Measurements from ENCODE around the gene SFMBT2.
"Not testable (repeated sequence)": the region's sequence is repeated elsewhere in the genome, so short reads cannot be mapped to it uniquely, and the experiment has no call there.

Gene SFMBT2

DNA sequence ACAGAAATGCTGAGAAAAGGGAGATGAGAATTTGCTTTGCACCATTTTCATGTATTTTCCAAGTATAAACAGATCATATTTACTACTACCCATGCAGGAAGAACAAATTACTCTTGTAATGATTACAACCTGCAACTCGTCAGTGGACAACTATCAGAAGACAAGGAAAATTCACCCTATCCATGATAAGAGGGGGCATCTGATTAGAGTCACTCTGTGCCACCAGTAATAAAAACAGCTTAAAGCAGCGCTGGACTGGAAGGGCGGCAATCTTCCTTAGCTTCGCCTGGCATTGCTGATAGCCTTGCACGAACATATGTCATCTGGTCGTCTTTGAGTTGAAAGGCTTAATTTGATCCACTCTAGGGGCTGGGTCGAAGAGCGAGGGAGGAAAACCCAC, 162.7 kb downstream of the SFMBT2 start:
- intact Hi-C loops (cut with DNase I) = no loop called here
- DNase-seq = no peak

GRCh38 chr10:7245505-7245904, 165.3 kb downstream of the SFMBT2 start:
- DNase-seq = no peak
- intact Hi-C loops (cut with DNase I) = no loop called here

DNA sequence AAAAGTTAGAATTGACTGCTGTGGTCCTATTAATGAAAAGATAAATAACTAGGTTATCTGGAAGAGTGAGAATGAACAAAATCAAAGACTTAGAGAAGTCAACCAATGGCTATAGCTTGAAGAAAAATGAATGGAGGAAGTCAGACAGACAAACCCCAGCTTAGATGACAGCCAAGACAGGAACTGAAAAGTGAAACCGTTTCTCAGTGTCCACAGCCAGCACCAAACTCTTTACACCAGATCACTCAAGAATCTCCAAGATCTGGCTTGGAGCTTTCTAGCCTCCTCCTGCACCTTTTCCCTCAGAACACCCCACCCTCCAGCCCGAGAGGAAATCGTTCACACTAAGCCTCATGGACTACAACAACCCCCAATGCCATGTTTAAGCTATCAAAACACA, 167.0 kb downstream of the SFMBT2 start:
- no peak for DNase-seq
- intact Hi-C loops (cut with DNase I) = no loop called here

GRCh38 chr10:7243139-7243538, 167.7 kb downstream of the SFMBT2 start:
- intact Hi-C loops (cut with DNase I) = no loop called here
- DNase-seq = no peak

GRCh38 chr10:7239312-7239985, 171.4 kb downstream of the SFMBT2 start:
- no peak for DNase-seq
- intact Hi-C loops (cut with DNase I) = no loop called here

DNA sequence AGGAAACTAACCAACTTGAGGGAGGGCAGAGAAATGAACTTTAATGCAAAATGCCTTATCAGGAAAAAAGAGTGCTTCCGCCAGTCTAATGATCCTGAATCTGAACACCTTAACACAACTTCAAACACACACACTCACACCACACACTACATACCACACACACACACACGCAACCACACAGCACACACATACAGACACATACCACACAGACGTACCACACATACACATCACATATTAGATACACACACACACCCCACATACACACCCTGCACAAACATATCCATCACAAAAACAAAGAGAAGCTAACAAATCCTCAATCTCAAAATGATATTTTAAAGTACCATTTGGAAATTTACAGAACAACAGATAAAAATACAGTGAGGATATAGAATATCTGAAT, 175.5 kb downstream of the SFMBT2 start:
- no peak for DNase-seq
- intact Hi-C loops (cut with DNase I) = no loop called here

DNA sequence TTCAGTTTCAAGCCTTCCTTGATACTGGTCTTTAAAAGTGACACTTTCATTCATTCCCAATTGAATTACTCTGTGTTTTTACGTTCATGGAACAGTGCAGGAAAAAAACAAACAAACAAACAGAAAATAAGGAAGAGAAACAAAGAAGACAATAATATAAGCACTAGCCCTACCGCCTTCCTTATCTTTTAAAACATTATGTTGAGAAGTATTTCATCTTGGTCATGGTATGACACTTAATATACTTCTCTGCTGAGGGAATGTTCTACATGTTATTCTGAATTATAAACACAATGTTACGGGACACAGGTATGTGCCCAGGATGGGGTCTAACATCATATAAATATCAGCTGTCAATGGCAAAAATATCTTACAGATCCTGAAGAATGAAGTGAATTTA, 176.7 kb downstream of the SFMBT2 start:
- DNase-seq = no peak
- intact Hi-C loops (cut with DNase I) = no loop called here

DNA sequence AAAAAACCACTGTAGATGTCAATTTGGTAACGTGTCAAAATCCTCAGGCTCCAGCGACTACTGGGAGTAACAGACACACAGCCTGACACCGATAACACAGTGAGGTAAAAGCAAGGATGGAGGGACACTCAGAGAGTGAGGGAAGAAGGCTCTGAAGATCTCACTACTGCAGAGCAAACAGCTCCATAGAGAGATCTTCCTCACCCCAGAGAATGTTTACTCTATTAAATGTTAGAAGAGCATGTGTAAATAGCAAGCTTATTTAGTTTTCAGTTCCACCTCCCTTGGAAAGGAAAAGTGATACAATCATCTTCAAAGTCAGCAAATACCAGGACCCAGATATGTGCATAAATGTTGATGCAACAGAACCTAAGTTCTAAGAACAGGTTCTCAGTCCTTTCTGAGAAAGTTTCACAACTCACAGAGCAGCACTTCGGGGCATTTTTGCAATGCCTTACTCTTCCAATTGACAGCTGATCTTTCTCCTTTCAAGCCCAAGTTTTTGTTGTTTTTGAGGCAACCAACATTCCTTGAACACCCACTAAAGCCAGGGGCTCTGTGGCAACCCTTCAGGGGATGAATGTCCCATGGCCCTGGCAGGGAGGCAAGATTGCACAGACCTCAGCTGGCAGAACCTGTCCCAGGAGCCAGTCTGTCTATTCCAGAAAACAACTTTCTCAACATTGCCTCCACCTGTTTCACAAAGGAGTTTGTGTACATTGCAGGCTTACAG, 177.4 kb downstream of the SFMBT2 start:
- intact Hi-C loops (cut with DNase I) = no loop called here
- no peak for DNase-seq

DNA sequence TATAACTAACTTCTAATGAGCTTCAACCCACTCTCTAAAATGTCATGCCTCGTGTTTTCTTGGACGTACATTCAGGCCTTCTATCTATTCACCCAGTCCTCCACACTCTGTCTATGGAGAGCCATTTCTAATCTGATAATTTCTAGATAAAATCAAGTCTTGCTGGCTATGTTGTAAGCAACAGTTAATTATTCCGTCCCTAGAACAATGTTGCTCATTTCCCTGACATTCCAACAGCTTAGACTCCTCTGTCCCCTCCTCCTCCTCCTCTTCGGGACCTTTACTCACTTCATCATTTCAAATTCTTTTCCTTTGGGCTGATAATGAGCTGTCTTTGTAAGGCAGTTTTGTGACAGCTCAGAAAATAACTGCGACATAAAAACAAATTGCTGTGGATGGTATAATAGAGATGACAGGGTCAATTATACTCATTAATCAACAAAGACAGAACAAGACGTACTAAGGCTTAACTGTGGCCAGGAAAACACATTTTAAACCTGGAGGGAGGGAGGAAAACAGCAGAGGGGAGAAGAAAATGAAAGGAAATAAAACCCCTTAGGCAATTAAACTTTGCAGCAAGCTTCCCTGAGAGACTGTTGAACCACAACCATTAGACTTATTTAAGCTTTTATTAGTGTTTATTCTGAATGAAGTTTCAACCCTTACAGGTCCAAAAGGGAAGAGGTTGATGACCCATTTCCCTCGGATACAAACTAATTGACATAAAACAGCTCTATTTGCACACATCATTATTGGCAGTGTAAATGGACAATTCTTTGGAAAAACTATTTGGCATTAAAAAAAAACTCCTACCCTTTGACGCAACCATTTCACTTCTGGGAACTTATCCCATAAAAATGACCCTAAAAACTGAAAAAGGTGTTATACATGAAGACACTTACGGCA, 179.1 kb downstream of the SFMBT2 start:
- intact Hi-C loops (cut with DNase I) = no loop called here

DNA sequence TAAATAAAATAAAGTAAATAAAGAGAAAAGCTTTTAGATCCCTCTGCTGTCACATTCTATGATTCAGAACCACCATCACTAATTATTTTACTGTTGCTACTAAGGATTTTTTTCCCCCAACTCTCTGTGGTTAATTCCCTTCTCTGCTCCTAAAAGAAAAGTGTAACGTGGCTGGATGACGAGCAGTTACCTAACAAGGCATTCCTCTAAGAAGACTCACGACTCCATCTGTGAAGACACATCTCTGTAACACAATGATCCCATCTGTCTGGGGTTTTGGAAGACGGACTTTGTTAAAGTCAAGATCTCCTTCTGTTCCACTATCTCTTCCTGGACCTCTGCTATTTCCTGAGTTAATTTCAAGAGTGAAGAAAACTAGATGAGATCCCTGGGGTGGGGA, 179.9 kb downstream of the SFMBT2 start:
- no peak for DNase-seq
- intact Hi-C loops (cut with DNase I) = no loop called here

More for the DNA sequence above, 179.1 kb downstream of the SFMBT2 start:
- no peak for DNase-seq

DNA sequence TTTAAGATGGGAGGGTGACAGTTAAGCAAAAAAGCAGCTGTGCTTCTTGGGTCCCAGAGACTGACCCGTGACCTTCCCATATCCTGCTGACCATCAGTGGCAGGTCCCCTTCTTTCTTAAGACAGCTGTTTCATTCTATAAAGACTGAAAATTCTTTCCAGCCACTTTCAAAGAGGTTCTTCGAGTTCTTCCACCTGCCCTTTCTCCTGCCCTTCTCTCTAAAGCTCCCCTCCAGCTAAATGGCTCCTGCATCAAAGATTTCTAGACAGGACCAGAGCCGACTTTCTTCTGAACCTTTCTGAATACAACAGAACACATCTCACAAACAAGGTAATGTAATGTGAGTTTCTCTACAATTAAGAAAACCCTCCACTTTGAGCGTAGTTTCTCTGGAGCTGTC, 180.8 kb downstream of the SFMBT2 start:
- intact Hi-C loops (cut with DNase I) = no loop called here
- no peak for DNase-seq

DNA sequence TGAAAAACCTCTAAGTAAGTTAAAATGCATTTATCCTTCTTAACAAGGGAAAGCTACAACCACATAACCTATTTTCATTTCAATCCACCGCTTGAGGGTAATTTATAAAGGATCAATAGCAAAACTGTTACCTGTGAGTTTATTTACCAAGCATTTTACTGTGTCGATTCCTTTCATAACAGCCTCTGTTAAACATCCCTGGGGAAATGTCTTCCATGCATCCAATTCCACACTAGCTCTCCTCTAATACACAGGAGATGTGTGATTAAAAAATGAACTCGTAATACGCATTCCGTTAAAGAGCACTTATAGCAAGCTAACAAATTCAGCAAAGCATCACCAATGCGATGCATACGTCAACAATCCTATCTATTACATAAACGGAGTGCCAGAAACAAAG, 185.7 kb downstream of the SFMBT2 start:
- no peak for DNase-seq

DNA sequence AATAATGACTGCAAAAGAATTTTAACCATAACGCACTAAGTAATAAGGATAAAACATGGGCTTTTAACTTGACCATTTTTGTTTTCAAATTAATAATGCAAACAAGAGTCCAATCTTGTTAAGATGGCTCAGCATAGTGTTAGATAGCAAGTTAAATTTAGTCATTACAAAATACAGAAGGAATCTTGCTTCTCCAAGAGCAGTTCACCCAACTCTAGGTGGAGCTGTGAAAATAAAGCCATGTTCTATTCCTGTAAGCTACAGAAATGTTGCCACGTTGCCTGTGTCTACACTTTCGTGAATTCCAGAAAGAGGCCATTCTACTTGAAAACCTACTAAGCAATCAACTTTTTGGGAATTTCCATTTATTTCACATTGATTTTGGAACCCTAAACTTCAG, 191.9 kb downstream of the SFMBT2 start:
- intact Hi-C loops (cut with DNase I) = no loop called here
- DNase-seq = no peak

More for the DNA sequence above, 185.7 kb downstream of the SFMBT2 start:
- intact Hi-C loops (cut with DNase I) = no loop called here

DNA sequence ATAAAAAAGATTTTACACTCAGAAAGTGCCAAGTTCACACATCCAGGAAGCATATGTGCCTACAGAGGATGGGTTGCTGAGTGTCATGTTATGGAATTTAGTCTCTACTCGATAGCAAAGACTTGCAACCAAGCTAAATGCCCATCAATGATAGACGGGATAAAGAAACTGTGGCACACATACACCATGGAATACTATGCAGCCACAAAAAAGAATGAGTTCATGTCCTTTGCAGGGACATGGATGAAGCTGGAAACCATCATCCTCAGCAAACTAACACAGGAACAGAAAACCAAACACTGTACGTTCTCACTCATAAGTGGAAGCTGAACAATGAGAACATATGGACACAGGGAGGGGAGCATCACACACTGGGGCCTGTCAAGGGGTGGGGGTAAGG, 198.1 kb downstream of the SFMBT2 start:
- intact Hi-C loops (cut with DNase I); DNase-seq: not testable (repeated sequence)

- no peak for DNase-seq
- intact Hi-C loops (cut with DNase I) = no loop called here
Measured at GRCh38 chr10:7211857-7212577, 198.8 kb downstream of the SFMBT2 start.

DNA sequence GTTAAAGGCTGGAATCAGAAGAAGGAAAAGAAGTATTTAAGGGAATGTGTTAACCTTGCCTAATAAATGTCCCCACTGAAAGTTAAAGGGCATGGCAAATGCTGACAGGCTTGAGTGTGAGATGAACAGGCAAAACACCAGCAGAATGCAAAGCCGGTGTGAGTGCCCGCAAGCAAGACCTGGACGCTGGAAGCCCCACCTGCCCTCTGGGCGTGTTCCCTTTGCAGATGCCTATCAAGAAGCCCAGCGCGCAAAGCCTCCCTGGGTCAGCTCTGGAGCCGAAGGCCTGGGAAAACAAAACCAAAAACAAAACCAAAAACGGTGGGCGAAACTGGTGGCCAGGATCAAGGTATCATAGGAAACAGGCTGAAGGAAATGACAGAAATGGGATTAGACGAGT, 200.3 kb downstream of the SFMBT2 start:
- no peak for DNase-seq
- intact Hi-C loops (cut with DNase I) = no loop called here

DNA sequence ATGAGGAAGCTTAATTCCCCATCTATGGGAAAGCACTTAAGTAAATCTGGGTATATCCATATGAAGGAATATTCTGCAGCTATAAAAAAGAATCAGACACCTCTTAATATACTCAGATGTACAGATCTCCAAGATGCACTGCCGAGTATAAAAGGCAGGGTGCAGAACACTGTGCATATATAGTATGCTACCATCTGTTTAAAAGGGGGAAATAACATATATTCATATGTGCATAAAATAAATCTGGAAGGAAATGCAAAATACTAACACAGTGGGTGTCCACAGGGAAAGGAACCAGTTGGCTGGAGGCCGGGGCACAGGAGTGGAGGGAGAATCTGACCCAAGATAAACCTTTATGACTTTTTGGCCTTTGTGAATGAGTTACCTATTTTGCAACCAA, 201.4 kb downstream of the SFMBT2 start:
- DNase-seq = no peak
- intact Hi-C loops (cut with DNase I) = no loop called here

GRCh38 chr10:7206412-7207100, 204.3 kb downstream of the SFMBT2 start:
- intact Hi-C loops (cut with DNase I) = no loop called here
- no peak for DNase-seq

- peak in 2 of 10 donors; percentile 43 to 60 for DNase-seq
- intact Hi-C loops (cut with DNase I) = no loop called here
Measured at GRCh38 chr10:7205656-7206055, 205.2 kb downstream of the SFMBT2 start.

DNA sequence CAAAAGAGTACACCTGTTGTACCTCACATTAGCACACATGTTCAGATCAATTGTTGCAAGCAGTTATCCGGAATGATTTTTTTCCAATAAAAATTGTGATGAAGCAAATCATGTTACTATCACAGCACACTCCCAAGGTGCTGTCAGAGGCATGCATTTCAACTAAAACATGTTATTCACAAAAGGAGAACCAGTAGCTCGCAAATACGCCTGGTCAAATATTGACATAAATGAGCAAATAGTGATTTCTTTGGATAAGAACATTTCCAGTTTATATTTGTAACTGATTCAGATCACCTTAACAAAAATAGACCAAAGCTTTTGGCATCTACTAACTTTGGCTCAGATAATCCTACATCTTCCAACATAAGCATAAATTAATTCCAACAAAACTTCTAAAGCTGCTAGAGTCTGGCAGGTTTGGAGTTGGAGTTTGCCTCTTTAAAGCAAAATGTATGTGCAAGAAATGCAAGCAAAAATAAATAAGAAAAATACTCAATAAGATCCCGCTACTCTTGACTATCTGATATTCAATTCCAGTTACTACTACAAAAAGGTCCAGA, 208.0 kb downstream of the SFMBT2 start:
- intact Hi-C loops (cut with DNase I) = no loop called here
- no peak for DNase-seq
